ENCODE results near the gene RASA3. TPM values are rescaled to one million over a fixed set of nuclear protein-coding genes. Genes with fewer than 3 reads are reported as not detected.

The RASA3 gene
- total RNA-seq, 6 experiments from 2014 or later = 3.5 to 7.9 (median 4.6) TPM

DNA sequence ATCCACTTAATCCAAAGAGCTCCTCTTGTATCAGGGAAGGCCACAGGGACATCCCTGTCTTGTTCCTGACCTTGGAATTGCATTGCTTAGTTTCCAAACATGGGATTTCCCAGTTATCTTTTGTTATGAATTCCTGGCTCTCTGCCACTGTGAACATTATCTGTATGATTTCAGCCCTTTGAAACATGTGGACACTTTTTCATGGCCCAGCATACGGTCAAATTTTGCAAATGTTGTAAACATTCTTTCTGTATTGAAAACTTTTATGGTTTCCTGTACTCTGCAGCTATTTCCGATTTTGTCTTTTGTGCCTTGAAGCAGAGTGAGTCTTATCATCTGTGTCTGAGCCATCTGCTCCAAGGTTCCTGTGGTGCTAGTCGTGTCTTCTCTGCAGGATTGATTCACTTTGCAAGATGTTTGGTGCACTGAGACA, 42.1 kb upstream of the RASA3 start:
- no peaks in the 10 kb centered on the region for H3K27me3 ChIP-seq
- no peaks in the 10 kb centered on the region for H3K36me3 ChIP-seq
- no peaks in the 10 kb centered on the region for H3K9me3 ChIP-seq
- intact Hi-C loops (cut with DNase I) = no loop called here
- no peaks in the 10 kb centered on the region for H3K4me1 ChIP-seq
- H3K4me3 ChIP-seq = no peak overlapping the region
- 56% methylated on average over 3 of the region's 3 CpGs for WGBS (ENCODE audit: insufficient coverage, low coverage, low lambda C conversion rate, missing lambda C conversion rate)
- no peak overlapping the region for H3K27ac ChIP-seq
- TF ChIP-seq CTCF (IDR thresholded peaks at IDR 0.05) = no peak
- DNase-seq (no peak), ATAC-seq (peak in 3 of 4 donors; percentile 59 to 81 (median 61))

GRCh38 chr13:114173745-114174144, 41.3 kb upstream of the RASA3 start:
- Histone ChIP-seq H3K27me3 (no peaks in the 10 kb centered on the region), H3K9me3 (no peaks in the 10 kb centered on the region), H3K4me3 (no peak overlapping the region), H3K27ac (no peak overlapping the region), H3K4me1 (no peaks in the 10 kb centered on the region), H3K36me3 (no peaks in the 10 kb centered on the region)
- ATAC-seq (no peak), DNase-seq (no peak)
- 33% methylated on average over 1 of the region's 1 CpG for WGBS (ENCODE audit: insufficient coverage, low coverage, low lambda C conversion rate, missing lambda C conversion rate)
- no peak for TF ChIP-seq POLR2A (IDR thresholded peaks at IDR 0.05)
- no peak for TF ChIP-seq CTCF (IDR thresholded peaks at IDR 0.05)
- intact Hi-C loops (cut with DNase I) = no loop called here

DNA sequence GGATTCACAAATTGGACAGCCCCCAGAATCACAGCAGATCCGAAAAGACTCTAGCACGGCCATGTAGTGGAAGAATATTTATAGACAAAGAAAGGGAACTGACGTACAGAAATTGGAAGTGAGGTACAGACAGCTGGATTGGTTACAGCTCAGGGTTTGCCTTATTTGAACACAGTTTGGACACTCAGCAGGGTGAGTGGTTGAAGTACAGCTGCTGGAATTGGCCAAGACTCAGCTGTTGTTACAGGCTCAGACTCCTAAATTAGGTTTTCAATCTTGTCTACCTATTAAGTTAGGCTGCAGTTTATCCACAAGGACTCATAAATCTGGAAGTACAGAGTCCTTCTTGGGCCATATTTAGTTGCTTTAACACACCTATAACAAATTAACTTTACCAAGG, 40.8 kb upstream of the RASA3 start:
- intact Hi-C loops (cut with DNase I) = no loop called here
- Histone ChIP-seq H3K36me3 (no peaks in the 10 kb centered on the region), H3K4me3 (no peak overlapping the region), H3K9me3 (no peaks in the 10 kb centered on the region), H3K27me3 (no peaks in the 10 kb centered on the region), H3K27ac (no peak overlapping the region), H3K4me1 (no peaks in the 10 kb centered on the region)
- 71% methylated on average over 3 of the region's 3 CpGs for WGBS (ENCODE audit: insufficient coverage, low coverage, low lambda C conversion rate, missing lambda C conversion rate)
- TF ChIP-seq CTCF (IDR thresholded peaks at IDR 0.05) (no peak), POLR2A (IDR thresholded peaks at IDR 0.05) (no peak)
- ATAC-seq (no peak), DNase-seq (no peak)

GRCh38 chr13:114167885-114168284, 35.5 kb upstream of the RASA3 start:
- 79% methylated on average over 5 of the region's 5 CpGs for WGBS (ENCODE audit: insufficient coverage, low coverage, low lambda C conversion rate, missing lambda C conversion rate)
- no peaks in the 10 kb centered on the region for H3K27me3 ChIP-seq
- no peak overlapping the region for H3K4me3 ChIP-seq
- no peaks in the 10 kb centered on the region for H3K36me3 ChIP-seq
- TF ChIP-seq CTCF (IDR thresholded peaks at IDR 0.05) = no peak
- TF ChIP-seq POLR2A (IDR thresholded peaks at IDR 0.05) = no peak
- H3K4me1 ChIP-seq = no peaks in the 10 kb centered on the region
- intact Hi-C loops (cut with DNase I) = no loop called here
- DNase-seq = no peak
- no peaks in the 10 kb centered on the region for H3K9me3 ChIP-seq
- ATAC-seq = no peak
- no peak overlapping the region for H3K27ac ChIP-seq

GRCh38 chr13:114167426-114167825, 35.0 kb upstream of the RASA3 start:
- Histone ChIP-seq H3K36me3 (no peaks in the 10 kb centered on the region), H3K4me1 (no peaks in the 10 kb centered on the region), H3K27ac (no peak overlapping the region), H3K9me3 (no peaks in the 10 kb centered on the region), H3K4me3 (no peak overlapping the region), H3K27me3 (no peaks in the 10 kb centered on the region)
- TF ChIP-seq POLR2A (IDR thresholded peaks at IDR 0.05) = no peak
- WGBS (ENCODE audit: insufficient coverage, low coverage, low lambda C conversion rate, missing lambda C conversion rate) = 41% methylated on average over 5 of the region's 5 CpGs
- intact Hi-C loops (cut with DNase I) = no loop called here
- DNase-seq (no peak), ATAC-seq (peak in 3 of 4 donors; percentile 36 to 59 (median 43))

All from right lobe of liver (tissue), 6 donors.